ENCODE measurements around the gene SELENOI. TPM values are rescaled to one million over a fixed set of nuclear protein-coding genes. Genes with fewer than 3 reads are reported as not detected.

SELENOI gene
- total RNA-seq, 1 experiment from 2014 or later: 63.3 TPM

DNA sequence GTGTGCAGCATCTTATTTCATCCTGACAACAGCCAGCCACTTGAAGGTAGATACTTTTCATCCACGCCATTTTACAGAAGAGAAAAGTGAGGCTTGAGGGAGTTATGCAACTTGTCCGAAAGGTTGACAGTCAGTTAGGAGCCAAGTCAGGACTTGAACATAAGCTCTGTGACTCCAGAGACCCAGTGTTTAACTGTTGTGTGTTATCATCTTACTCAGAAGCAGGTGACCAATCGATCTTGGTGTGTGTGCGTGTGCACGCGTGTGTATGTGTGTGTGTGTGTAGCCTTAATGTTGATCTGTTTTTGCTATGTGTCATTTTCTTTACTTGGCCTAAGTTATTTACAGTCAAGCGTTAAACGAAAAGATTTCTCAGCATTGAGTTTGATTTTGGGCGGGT, 77.8 kb downstream of the SELENOI start:
- Histone ChIP-seq H3K27me3 (ENCODE audit: insufficient read depth, low read length) (no peaks in the 10 kb centered on the region), H3K4me3 (replicated peaks in 1 of 2; ENCODE audit: low read depth in 1 of 2, low read length in 2 of 2) (no peak overlapping the region), H3K27ac (ENCODE audit: low read depth, low read length) (no peak overlapping the region), H3K9me3 (ENCODE audit: control insufficient read depth in 1 of 2, insufficient read depth in 1 of 2, low read depth in 1 of 2, low read length in 2 of 2) (no peaks in the 10 kb centered on the region), H3K9me2 (ENCODE audit: insufficient read depth) (no peaks in the 10 kb centered on the region), H3K4me1 (ENCODE audit: control insufficient read depth in 1 of 2, insufficient read depth in 2 of 2, low read length in 2 of 2) (no peaks in the 10 kb centered on the region), H3K4me2 (ENCODE audit: low read length) (no peak overlapping the region), H3K79me2 (ENCODE audit: insufficient read depth, low read length) (no peaks in the 10 kb centered on the region), H2AFZ (ENCODE audit: low read depth, low read length, poor library complexity, severe bottlenecking) (no peak overlapping the region), H3K9ac (ENCODE audit: low read length) (no peak overlapping the region), H4K20me1 (ENCODE audit: insufficient read depth) (no peaks in the 10 kb centered on the region), H3K36me3 (ENCODE audit: control insufficient read depth in 1 of 2, insufficient read depth in 2 of 2, low read length in 2 of 2) (no peaks in the 10 kb centered on the region)
- DNase-seq (ENCODE audit: low read depth, low spot score) (no peak), ATAC-seq (no peak)
- ChIA-PET POLR2A (interaction anchor here (0.5 kb wide), 1 partner anchor 25 kb away, joined by 3 read pairs; no protein-coding TSS in a partner anchor), RAD21 (ENCODE audit: low non-redundant PET in 1 of 2, low total read pairs in 2 of 2, uncharacterized antibody in 2 of 2, unreplicated experiment in 2 of 2) (no interaction called here), CTCF (no interaction called here)
- no peak for TF ChIP-seq TCF7L2 (IDR thresholded peaks at IDR 0.05; ENCODE audit: borderline replicate concordance, extremely low read depth, insufficient read depth, insufficient read length)
- no peak for TF ChIP-seq EZH2phosphoT487 (IDR thresholded peaks at IDR 0.05; ENCODE audit: borderline replicate concordance)
- intact Hi-C loops (cut with micrococcal nuclease): no loop called here
- no TSS peak for BruUV-seq (replicated peaks)

GRCh38 chr2:26424221-26424620, 78.3 kb downstream of the SELENOI start:
- Histone ChIP-seq H3K27me3 (ENCODE audit: insufficient read depth, low read length) (no peaks in the 10 kb centered on the region), H3K4me3 (replicated peaks in 1 of 2; ENCODE audit: low read depth in 1 of 2, low read length in 2 of 2) (no peak overlapping the region), H3K79me2 (ENCODE audit: insufficient read depth, low read length) (no peaks in the 10 kb centered on the region), H3K4me1 (ENCODE audit: control insufficient read depth in 1 of 2, insufficient read depth in 2 of 2, low read length in 2 of 2) (no peaks in the 10 kb centered on the region), H2AFZ (ENCODE audit: low read depth, low read length, poor library complexity, severe bottlenecking) (no peak overlapping the region), H3K9me3 (ENCODE audit: control insufficient read depth in 1 of 2, insufficient read depth in 1 of 2, low read depth in 1 of 2, low read length in 2 of 2) (no peaks in the 10 kb centered on the region), H3K9me2 (ENCODE audit: insufficient read depth) (no peaks in the 10 kb centered on the region), H3K4me2 (ENCODE audit: low read length) (no peak overlapping the region), H3K27ac (ENCODE audit: low read depth, low read length) (no peak overlapping the region), H4K20me1 (ENCODE audit: insufficient read depth) (no peaks in the 10 kb centered on the region), H3K9ac (ENCODE audit: low read length) (no peak overlapping the region), H3K36me3 (ENCODE audit: control insufficient read depth in 1 of 2, insufficient read depth in 2 of 2, low read length in 2 of 2) (no peaks in the 10 kb centered on the region)
- intact Hi-C loops (cut with micrococcal nuclease): no loop called here
- DNase-seq (ENCODE audit: low read depth, low spot score) (no peak), ATAC-seq (no peak)
- no peak for TF ChIP-seq ZFX (IDR thresholded peaks at IDR 0.05)
- TF ChIP-seq CBX3 (IDR thresholded peaks at IDR 0.05; ENCODE audit: low read depth): no peak
- TF ChIP-seq REST (IDR thresholded peaks at IDR 0.05; ENCODE audit: low read depth): no peak
- no peak for TF ChIP-seq FOSL1 (IDR thresholded peaks at IDR 0.05; ENCODE audit: low read depth)
- TF ChIP-seq TCF7L2 (IDR thresholded peaks at IDR 0.05; ENCODE audit: borderline replicate concordance, extremely low read depth, insufficient read depth, insufficient read length): no peak
- TF ChIP-seq SIN3A (IDR thresholded peaks at IDR 0.05; ENCODE audit: low read depth): no peak
- TF ChIP-seq ATF3 (IDR thresholded peaks at IDR 0.05): no peak
- TF ChIP-seq, protein P1, sequence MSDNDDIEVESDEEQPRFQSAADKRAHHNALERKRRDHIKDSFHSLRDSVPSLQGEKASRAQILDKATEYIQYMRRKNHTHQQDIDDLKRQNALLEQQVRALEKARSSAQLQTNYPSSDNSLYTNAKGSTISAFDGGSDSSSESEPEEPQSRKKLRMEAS (IDR thresholded peaks at IDR 0.05): no peak
- no peak for TF ChIP-seq YY1 (IDR thresholded peaks at IDR 0.05; ENCODE audit: extremely low read depth, insufficient replicate concordance, low read depth, low read length)
- TF ChIP-seq POLR2AphosphoS5 (IDR thresholded peaks at IDR 0.05; ENCODE audit: low read depth, low read length): no peak
- no peak for TF ChIP-seq CEBPB (IDR thresholded peaks at IDR 0.05; ENCODE audit: low read depth)
- no peak for TF ChIP-seq EZH2phosphoT487 (IDR thresholded peaks at IDR 0.05; ENCODE audit: borderline replicate concordance)
- no peak for TF ChIP-seq JUND (IDR thresholded peaks at IDR 0.05)
- TF ChIP-seq RAD21 (IDR thresholded peaks at IDR 0.05; ENCODE audit: low read depth): no peak
- no peak for TF ChIP-seq SP1 (IDR thresholded peaks at IDR 0.05; ENCODE audit: low read depth)
- no peak for TF ChIP-seq ZNF274 (IDR thresholded peaks at IDR 0.05; ENCODE audit: low read depth, low read length)
- TF ChIP-seq ELF1 (IDR thresholded peaks at IDR 0.05; ENCODE audit: borderline replicate concordance, low read depth): no peak
- TF ChIP-seq EGR1 (IDR thresholded peaks at IDR 0.05; ENCODE audit: low read depth): no peak
- TF ChIP-seq POLR2A (IDR thresholded peaks at IDR 0.05; ENCODE audit: borderline replicate concordance, extremely low read depth, insufficient read depth, insufficient read length): no peak
- POLR2A ChIA-PET: interaction anchor here (0.5 kb wide), 1 partner anchor 25 kb away, joined by 3 read pairs; no protein-coding TSS in a partner anchor
- CTCF ChIA-PET: no interaction called here
- no TSS peak for BruUV-seq (replicated peaks)
- RAD21 ChIA-PET (ENCODE audit: low non-redundant PET in 1 of 2, low total read pairs in 2 of 2, uncharacterized antibody in 2 of 2, unreplicated experiment in 2 of 2): no interaction called here

Data from HCT116 (cell line).